ENCODE measurements around the gene BCAS1.

BCAS1 gene

GRCh38 chr20:53900380-53900999, 169.9 kb downstream of the BCAS1 start:
- peaks cover 23% of the 10 kb centered on the region for H3K4me1 ChIP-seq (ENCODE audit: low read length)
- peaks cover 5% of the 10 kb centered on the region; the same call in 1 of the 2 replicates for H3K27me3 ChIP-seq (ENCODE audit: low read depth, low read length)
- H3K9me3 ChIP-seq (ENCODE audit: insufficient read depth, low read length), result no peaks in the 10 kb centered on the region
- H3K9ac ChIP-seq (ENCODE audit: low read length), result no peak overlapping the region
- no peak overlapping the region for H3K4me3 ChIP-seq (ENCODE audit: low read length)
- no peaks in the 10 kb centered on the region for H4K20me1 ChIP-seq (ENCODE audit: insufficient read depth, low read length)
- TF ChIP-seq CTCF (IDR thresholded peaks at IDR 0.05; ENCODE audit: low read depth, low read length) (no peak), EZH2phosphoT487 (IDR thresholded peaks at IDR 0.05; ENCODE audit: low read depth) (no peak)
- H3K27ac ChIP-seq (ENCODE audit: low read length), result no peak overlapping the region
- no peaks in the 10 kb centered on the region for H3K79me2 ChIP-seq (ENCODE audit: low read length)
- H2AFZ ChIP-seq (ENCODE audit: low read depth, low read length), result no peak overlapping the region
- peak overlapping the region; percentile 32 for H3K4me2 ChIP-seq (ENCODE audit: low read length)
- H3K36me3 ChIP-seq (replicated peaks; ENCODE audit: low read depth, low read length), result no peaks in the 10 kb centered on the region

- peak overlapping the region; percentile 62 for H2AFZ ChIP-seq (ENCODE audit: low read depth, low read length)
- no peaks in the 10 kb centered on the region for H3K79me2 ChIP-seq (ENCODE audit: low read length)
- no peaks in the 10 kb centered on the region for H3K36me3 ChIP-seq (replicated peaks; ENCODE audit: low read depth, low read length)
- H3K27ac ChIP-seq (ENCODE audit: low read length), result no peak overlapping the region
- no peak overlapping the region for H3K9ac ChIP-seq (ENCODE audit: low read length)
- TF ChIP-seq CTCF (IDR thresholded peaks at IDR 0.05; ENCODE audit: low read depth, low read length) (no peak), EZH2phosphoT487 (IDR thresholded peaks at IDR 0.05; ENCODE audit: low read depth) (no peak)
- H3K27me3 ChIP-seq (ENCODE audit: low read depth, low read length), result peaks cover 9% of the 10 kb centered on the region; the same call in 1 of the 2 replicates
- H3K4me1 ChIP-seq (ENCODE audit: low read length), result peaks cover 19% of the 10 kb centered on the region
- peak overlapping the region; percentile 32 for H3K4me2 ChIP-seq (ENCODE audit: low read length)
- no peaks in the 10 kb centered on the region for H4K20me1 ChIP-seq (ENCODE audit: insufficient read depth, low read length)
- no peak overlapping the region for H3K4me3 ChIP-seq (ENCODE audit: low read length)
- H3K9me3 ChIP-seq (ENCODE audit: insufficient read depth, low read length), result no peaks in the 10 kb centered on the region
These were observed 170.8 kb downstream of the BCAS1 start for GRCh38 chr20:53899351-53900167.

- Histone ChIP-seq H2AFZ (ENCODE audit: low read depth, low read length) (no peak overlapping the region), H3K79me2 (ENCODE audit: low read length) (no peaks in the 10 kb centered on the region), H3K36me3 (replicated peaks; ENCODE audit: low read depth, low read length) (no peaks in the 10 kb centered on the region), H4K20me1 (ENCODE audit: insufficient read depth, low read length) (no peaks in the 10 kb centered on the region), H3K9ac (ENCODE audit: low read length) (no peak overlapping the region), H3K4me2 (ENCODE audit: low read length) (no peak overlapping the region), H3K27ac (ENCODE audit: low read length) (no peak overlapping the region), H3K9me3 (ENCODE audit: insufficient read depth, low read length) (no peaks in the 10 kb centered on the region; the same call in 1 of the 2 replicates), H3K4me1 (ENCODE audit: low read length) (peaks cover 20% of the 10 kb centered on the region), H3K4me3 (ENCODE audit: low read length) (no peak overlapping the region), H3K27me3 (ENCODE audit: low read depth, low read length) (peaks cover 9% of the 10 kb centered on the region; the same call in 1 of the 2 replicates)
- TF ChIP-seq CTCF (IDR thresholded peaks at IDR 0.05; ENCODE audit: low read depth, low read length) (no peak), EZH2phosphoT487 (IDR thresholded peaks at IDR 0.05; ENCODE audit: low read depth) (no peak)
These were observed 171.8 kb downstream of the BCAS1 start for GRCh38 chr20:53898556-53898931.

- H3K4me1 ChIP-seq (ENCODE audit: low read length), result peaks cover 26% of the 10 kb centered on the region
- H3K27ac ChIP-seq (ENCODE audit: low read length), result no peak overlapping the region
- no peaks in the 10 kb centered on the region for H3K79me2 ChIP-seq (ENCODE audit: low read length)
- H3K27me3 ChIP-seq (ENCODE audit: low read depth, low read length), result peaks cover 9% of the 10 kb centered on the region; the same call in 1 of the 2 replicates
- H2AFZ ChIP-seq (ENCODE audit: low read depth, low read length), result no peak overlapping the region
- H3K4me3 ChIP-seq (ENCODE audit: low read length), result no peak overlapping the region
- no peaks in the 10 kb centered on the region for H3K36me3 ChIP-seq (replicated peaks; ENCODE audit: low read depth, low read length)
- H3K9ac ChIP-seq (ENCODE audit: low read length), result no peak overlapping the region
- no peak overlapping the region for H3K4me2 ChIP-seq (ENCODE audit: low read length)
- no peaks in the 10 kb centered on the region; the same call in 1 of the 2 replicates for H3K9me3 ChIP-seq (ENCODE audit: insufficient read depth, low read length)
- TF ChIP-seq CTCF (IDR thresholded peaks at IDR 0.05; ENCODE audit: low read depth, low read length), result no peak
- TF ChIP-seq EZH2phosphoT487 (IDR thresholded peaks at IDR 0.05; ENCODE audit: low read depth), result no peak
- H4K20me1 ChIP-seq (ENCODE audit: insufficient read depth, low read length), result no peaks in the 10 kb centered on the region
These were observed 172.4 kb downstream of the BCAS1 start for GRCh38 chr20:53897884-53898555.

Measured in OCI-LY3 (cell line).